GM19239 (cell line): Measurements from ENCODE around the gene TUBA3E.
A peak's percentile ranks its signal among the peaks of the same experiment; 100 is the strongest.
"Not testable (repeated sequence)": the region's sequence is repeated elsewhere in the genome, so short reads cannot be mapped to it uniquely, and the experiment has no call there.

Source experiments
- DNase-seq: peaks from one replicate; pipeline ENCODE4 v3.0.0; 2011; ENCODE audit warnings: low spot score; ENCODE audit not compliant: insufficient read length
- FAIRE-seq: peaks from 2 replicates; lab custom pipeline; 2011; peaks lifted over from hg19 to GRCh38; lab: Jason Lieb, UNC

The TUBA3E gene

DNA sequence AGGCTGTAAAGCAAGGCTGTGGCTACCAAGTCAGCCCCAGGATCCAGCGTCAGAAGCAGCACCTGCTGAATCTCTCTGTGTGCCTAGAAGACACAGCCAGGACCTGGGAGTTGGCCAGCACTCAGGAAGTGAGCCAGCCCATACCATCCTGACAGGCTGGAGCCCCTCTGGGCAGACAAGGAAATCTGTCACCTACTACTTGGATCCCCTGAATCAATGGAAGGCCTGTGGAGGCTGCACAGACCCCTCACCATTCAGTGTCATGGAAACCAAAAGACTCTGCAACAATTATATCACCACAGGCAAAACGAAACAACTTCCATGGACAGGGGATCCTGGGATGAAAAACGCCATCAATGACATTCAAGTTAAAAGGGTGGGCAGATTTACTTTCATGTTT, 31.6 kb downstream of the TUBA3E start:
- FAIRE-seq, DNase-seq: not testable (repeated sequence)

DNA sequence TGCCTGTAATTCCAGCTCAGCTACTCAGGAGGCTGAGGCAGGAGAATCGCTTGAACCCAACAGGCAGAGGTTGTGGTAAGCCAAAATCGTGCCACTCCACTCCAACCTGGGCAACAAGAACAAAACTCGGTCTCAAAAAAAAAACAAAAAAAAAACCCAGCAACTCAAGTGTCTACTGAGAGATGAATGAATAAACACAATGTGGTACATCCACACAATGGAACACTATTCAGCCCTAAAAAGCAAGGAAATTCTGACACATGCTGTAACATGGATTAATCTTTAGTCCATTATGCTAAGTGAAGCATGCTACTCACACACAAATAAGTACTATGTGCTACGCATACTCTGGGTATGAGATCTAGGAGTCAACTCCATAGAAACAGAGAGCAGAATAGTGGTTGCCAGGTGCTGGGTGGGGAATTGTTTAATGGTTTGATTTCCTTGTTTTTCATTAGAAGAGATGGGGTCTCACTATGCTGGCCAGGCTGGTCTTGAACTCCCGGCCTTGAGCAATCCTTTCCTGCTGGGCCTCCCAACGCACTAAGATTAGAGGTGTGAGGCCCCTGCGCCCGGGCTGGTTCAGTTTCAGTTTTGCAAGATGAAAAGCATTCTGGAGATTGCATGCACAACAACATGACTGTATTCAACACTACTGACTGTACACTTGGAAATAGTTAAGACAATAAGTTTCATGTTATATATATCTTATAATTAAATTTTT, 32.8 kb downstream of the TUBA3E start:
- FAIRE-seq, result no peak

DNA sequence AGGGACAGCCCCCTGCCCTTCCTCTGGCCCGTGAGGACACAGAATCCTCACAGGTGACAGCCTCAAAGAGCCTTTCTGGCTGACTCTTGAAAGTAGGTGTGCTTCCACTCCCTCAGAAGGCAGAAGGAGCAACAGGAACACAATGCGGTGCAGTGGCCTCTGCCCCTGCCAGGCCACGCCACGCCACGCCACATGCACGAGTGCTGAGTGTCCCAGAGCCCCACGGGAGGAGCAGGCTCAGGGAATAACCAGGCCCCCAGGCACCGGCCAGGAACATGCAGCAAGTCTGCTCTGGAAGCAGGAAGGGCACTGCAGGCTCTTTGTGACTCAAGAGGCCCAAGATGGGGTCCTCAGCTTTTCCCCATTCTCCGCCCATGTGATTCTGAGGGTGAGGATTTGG, 35.3 kb downstream of the TUBA3E start:
- no peak for DNase-seq
- FAIRE-seq, result peak; percentile 31

More for the DNA sequence above, 32.8 kb downstream of the TUBA3E start:
- DNase-seq, result no peak

DNA sequence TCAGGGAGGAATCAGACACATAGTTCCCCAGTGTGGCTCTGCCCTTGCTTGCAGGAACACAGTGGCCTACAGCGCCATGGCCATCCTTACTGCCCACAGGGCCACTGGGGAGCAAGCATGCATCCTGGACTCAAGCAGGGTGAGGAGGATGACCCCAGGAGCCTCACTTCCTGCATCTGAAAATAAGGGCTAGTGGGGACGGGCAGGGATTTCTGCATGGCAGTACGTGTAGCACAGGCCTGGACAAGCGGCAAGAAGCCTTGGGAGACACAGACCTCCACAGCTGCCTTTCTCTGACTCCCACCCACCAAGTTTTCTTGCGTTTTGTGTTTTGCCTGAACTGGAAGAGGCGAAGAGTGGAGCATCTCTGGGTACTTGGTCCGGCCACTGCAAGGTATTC, 35.8 kb downstream of the TUBA3E start:
- not testable (repeated sequence) for DNase-seq, FAIRE-seq

- not testable (repeated sequence) for FAIRE-seq, DNase-seq
Observed at GRCh38 chr2:130160838-130161705, 37.2 kb downstream of the TUBA3E start.

- no peak for FAIRE-seq
- DNase-seq, result no peak
Observed at GRCh38 chr2:130160131-130160530, 38.1 kb downstream of the TUBA3E start.

GRCh38 chr2:130159376-130159775, 38.9 kb downstream of the TUBA3E start:
- not testable (repeated sequence) for DNase-seq, FAIRE-seq

DNA sequence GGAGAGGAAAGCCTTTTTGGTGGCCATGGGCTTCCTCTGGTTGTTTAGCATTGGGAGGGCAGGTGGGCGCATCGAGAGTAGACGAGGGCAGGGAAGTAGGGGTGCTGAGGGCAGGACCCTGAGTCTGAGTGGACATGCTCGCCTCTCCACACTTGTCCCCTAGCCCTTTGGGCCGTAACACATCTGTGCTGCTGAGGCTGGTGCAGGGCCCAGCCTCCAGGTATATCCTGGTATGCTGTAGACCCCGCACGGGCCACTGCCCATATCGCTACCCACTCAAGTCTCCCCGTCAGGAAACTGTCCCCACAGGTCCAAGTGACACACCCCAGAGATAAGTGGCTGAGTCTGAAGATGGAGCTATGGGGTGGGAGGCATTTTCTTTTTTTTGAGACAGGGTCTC, 39.6 kb downstream of the TUBA3E start:
- no peak for DNase-seq
- no peak for FAIRE-seq

GRCh38 chr2:130157825-130158514, 40.3 kb downstream of the TUBA3E start:
- DNase-seq, result not testable (repeated sequence)
- FAIRE-seq, result peak; percentile 90

- DNase-seq, FAIRE-seq: not testable (repeated sequence)
Observed at GRCh38 chr2:130157354-130157753, 40.9 kb downstream of the TUBA3E start.

DNA sequence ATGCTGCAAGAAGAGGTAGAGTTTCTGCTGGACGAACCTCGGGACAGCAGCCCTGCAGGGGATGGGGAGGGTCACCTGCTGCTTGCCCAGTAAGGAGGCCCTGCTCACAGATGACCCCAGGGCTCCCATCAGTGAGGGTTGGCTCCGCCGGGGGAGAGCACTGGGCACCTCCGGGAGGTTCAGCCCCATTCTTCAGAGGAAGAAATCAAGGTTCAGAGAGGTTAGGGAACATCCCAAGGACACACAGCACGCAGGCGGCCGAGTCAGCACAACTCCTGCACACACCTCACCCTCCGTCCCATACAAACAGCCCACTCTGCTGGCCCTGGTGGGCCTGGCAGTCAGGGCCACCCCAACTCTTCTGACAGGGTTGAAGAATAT, 41.6 kb downstream of the TUBA3E start:
- no peak for FAIRE-seq
- no peak for DNase-seq

GRCh38 chr2:130155956-130156623, 42.1 kb downstream of the TUBA3E start:
- FAIRE-seq, DNase-seq: not testable (repeated sequence)

GRCh38 chr2:130154773-130155765, 43.2 kb downstream of the TUBA3E start:
- DNase-seq, result no peak
- FAIRE-seq, result no peak

- DNase-seq, FAIRE-seq: not testable (repeated sequence)
Observed at GRCh38 chr2:130154423-130154770, 43.8 kb downstream of the TUBA3E start.

- FAIRE-seq, DNase-seq: not testable (repeated sequence)
Observed at GRCh38 chr2:130153721-130154422, 44.4 kb downstream of the TUBA3E start.

DNA sequence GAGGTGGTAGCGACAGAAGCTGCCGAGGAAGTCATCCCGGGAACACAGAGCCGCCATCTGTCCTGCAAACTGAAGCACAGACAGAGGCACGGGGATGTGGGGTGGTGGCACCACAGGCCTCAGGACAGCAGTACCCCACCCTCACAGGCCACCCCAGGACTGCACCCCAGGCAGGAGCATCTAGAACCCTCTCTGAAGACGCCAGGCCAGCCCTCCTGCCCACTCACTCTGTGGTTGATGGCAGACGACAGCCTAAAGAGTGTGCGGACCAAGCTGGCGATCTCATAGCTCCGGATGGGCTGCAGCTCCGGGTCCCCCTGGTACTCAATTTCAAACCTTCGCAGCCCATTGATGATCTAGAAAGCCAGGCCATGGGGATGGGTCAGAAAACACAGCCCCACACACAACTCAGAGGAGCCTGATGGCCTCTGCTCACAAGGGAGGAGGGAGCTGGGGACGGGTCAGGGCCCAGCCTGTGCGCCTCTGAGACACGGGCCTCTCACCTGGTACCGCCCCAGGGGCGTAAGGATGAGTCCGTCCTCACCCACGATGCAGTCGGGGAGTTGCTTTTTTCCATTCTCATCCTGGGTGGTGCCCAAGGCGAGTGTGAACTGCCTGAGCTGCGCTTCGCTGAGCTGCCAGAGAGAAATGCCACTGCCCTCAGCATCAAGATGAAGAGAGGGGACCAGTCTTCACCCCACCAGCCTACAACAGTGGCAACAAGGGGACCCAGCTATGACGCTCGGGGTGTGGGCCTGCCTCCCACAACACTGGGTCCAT, 45.2 kb downstream of the TUBA3E start:
- FAIRE-seq (no peak), DNase-seq (no peak)

GRCh38 chr2:130152136-130152815, 46.0 kb downstream of the TUBA3E start:
- not testable (repeated sequence) for DNase-seq, FAIRE-seq
